Measurements from ENCODE around the gene INPP5F.
"Not testable (repeated sequence)": the region's sequence is repeated elsewhere in the genome, so short reads cannot be mapped to it uniquely, and the experiment has no call there.

- not testable (repeated sequence) for TF ChIP-seq CHD2 (IDR thresholded peaks at IDR 0.05; ENCODE audit: low read length, partially characterized antibody); EZH2phosphoT487 (IDR thresholded peaks at IDR 0.05; ENCODE audit: borderline replicate concordance, low read depth); CTCF (IDR thresholded peaks at IDR 0.05); TEAD4 (IDR thresholded peaks at IDR 0.05; ENCODE audit: borderline replicate concordance, insufficient read depth); POLR2AphosphoS5 (IDR thresholded peaks at IDR 0.05; ENCODE audit: low read depth, low read length); YY1 (IDR thresholded peaks at IDR 0.05; ENCODE audit: low read depth); RAD21 (IDR thresholded peaks at IDR 0.05; ENCODE audit: low read length); MAX (IDR thresholded peaks at IDR 0.05; ENCODE audit: low read depth); GABPA (IDR thresholded peaks at IDR 0.05; ENCODE audit: low read depth); JUND (IDR thresholded peaks at IDR 0.05); FOXM1 (IDR thresholded peaks at IDR 0.05; ENCODE audit: low read depth); EP300 (IDR thresholded peaks at IDR 0.05; ENCODE audit: borderline replicate concordance in 1 of 2, low read depth in 1 of 2, low read length in 1 of 2); MEF2A (IDR thresholded peaks at IDR 0.05; ENCODE audit: borderline replicate concordance, low read depth)
Observed at GRCh38 chr10:119795101-119795500, 69.3 kb downstream of the INPP5F start.

All from SK-N-SH (cell line).